Stimulated activated CD4-positive, alpha-beta T cell treated with anti-CD3 and anti-CD28 coated beads, Interleukin-15, amount 100 ng/mL, for 24 hours (primary cell): ENCODE data around the gene MALRD1.

Source experiments
- DNase-seq: peaks from one replicate; pipeline ENCODE4 v3.0.0-alpha.2; 2020

The MALRD1 gene

GRCh38 chr10:19408924-19409323 is 360.3 kb downstream of the MALRD1 start:
- no peak for DNase-seq

DNA sequence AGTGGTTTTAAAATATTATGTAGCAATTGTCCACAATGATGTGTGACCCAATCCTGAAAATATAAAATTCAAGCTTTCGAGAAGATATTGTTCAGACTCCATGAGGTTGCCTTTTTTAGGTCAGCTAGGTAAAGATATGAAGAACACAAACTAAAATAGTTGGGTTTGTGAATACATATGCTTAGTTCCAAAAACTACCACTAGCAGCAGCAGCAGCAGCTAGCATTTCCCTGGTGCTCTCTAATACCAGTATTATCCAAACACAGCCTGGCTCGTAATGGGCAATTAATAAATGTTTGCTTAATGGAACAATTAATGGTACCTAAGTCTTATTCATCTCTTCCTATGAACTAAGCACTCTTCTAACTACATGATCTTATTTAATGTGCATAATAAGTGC is 362.5 kb downstream of the MALRD1 start:
- DNase-seq = no peak

DNA sequence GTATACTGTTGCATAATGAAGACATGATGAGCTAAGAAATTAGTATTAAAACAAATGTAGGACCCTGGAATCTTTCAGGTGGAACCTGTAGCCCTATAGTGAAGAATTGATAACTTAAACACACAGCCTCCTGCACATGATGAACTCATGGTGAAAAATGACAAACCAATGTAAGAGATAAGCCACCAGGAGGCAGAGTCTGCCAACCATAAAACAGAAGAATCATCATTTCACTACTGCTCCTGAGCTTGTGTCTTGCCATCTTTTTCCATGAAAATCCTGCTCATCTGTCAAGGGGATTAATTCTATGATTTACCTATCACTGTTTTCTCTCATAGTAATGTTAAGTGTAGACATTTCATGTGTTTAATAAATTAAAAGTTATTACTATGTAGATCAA is 363.9 kb downstream of the MALRD1 start:
- no peak for DNase-seq

- no peak for DNase-seq
Measured at GRCh38 chr10:19416164-19416563, 367.6 kb downstream of the MALRD1 start.

- no peak for DNase-seq
Measured at GRCh38 chr10:19417740-19418139, 369.1 kb downstream of the MALRD1 start.

- no peak for DNase-seq
Measured at GRCh38 chr10:19421674-19422073, 373.1 kb downstream of the MALRD1 start.

DNA sequence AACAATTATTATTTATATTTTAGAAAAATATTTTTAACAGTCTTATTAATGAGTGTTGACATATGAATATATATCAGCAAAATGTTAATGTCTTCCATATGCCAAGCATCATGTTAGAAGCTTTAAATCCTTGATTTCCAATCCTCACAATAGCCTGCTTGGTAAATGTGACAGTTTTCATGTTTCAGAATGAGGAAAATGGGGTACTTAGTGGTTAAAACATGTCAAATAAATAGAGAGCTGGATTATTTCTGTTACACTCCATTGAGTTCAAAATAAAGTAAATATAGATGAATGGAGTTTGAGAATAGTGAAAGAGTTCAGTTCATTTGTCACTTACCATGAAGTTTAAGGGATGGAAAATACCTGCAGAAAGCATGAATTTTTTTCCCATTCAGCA is 377.4 kb downstream of the MALRD1 start:
- DNase-seq = no peak

DNA sequence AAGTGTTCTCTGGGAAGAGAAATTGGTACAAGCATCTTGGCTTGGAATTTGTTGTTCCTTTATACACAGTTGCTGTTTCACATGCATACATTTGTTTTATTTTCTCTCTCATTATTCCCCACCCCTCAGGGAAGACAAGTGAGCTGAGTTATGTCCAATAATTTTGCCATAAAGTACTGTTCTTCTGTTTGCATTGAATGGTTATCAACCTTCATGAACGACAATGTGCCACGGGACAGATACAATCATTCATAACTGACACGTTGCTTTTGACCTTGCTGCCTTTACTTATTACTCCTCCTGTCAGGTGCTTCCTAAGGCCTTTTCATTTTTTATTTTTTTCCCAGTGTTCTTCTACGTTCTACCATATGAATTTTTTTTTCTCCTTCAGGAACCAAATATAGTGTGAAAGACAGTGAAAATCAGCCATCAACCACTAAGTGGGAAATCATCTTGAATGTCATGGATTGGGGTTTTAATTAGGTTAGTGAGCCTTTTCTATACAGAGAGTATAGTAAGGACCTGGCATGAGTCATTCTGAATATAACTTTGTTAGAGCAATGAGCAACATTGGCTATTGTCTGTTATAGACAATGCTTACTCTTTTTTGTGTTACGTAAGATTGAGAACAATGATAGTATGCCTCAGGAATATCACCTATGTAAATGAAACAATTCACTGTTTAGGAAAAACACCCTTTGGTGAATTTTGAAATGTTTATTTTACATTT is 383.2 kb downstream of the MALRD1 start:
- DNase-seq = no peak

DNA sequence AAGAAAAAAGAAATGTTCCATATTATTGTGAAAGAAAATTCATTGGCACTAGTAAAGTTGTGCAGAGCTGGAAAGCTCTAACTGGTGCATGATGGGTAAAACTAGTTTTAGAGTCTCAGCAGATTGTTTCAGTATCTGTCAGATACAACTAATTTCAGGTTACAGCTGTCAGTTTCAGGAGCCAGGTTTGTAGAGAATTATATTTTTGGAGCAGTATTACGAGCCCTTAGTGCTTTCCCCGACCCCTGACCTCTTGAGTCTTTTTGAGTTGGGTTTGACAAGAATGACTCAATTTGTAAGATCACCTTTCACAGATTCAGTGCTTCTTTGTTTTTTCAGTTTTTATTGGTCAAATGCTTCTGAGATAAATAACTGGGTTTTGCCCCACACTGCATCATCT is 401.3 kb downstream of the MALRD1 start:
- DNase-seq = no peak

DNA sequence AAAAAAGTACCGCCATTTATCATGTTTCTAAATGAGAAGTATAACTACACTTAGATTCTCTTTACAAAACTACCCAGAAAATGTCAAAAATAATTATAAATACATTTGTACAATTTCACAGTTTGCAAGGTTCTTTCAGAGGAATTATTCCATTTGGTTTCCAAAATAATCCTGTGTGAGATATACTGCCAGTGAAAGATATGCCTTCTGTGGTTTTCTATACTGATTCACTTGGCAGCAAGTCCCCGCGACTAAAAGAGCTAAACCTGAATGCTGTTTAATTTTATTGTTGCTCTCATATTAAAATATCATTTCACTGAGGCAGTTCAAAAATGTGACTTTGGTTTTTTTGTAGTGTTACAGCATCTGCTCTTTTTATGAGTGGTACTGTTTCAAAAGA is 402.8 kb downstream of the MALRD1 start:
- DNase-seq = no peak

DNA sequence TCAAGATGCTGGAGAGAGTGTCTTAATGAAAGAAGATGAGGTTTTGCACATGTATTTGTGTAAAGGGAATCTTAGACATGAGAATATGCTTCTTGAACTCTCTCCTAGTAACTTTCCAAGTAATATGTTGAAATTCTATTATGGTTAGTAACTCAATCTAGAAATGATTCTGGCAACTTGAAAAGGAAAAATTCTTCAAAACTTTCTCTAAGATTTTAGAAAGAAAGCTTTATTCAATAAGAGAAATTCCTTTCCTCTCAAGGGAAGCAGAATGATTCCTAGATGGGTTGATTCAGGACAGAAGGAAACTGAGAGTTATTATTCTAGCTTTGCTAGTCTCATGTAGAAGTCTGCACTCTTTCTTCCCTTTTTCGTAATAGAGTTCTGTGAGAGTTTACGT is 403.3 kb downstream of the MALRD1 start:
- no peak for DNase-seq

- DNase-seq = no peak
Measured at GRCh38 chr10:19453967-19454366, 405.4 kb downstream of the MALRD1 start.

GRCh38 chr10:19461588-19461987 is 413.0 kb downstream of the MALRD1 start:
- no peak for DNase-seq

- no peak for DNase-seq
Measured at GRCh38 chr10:19466709-19467108, 418.1 kb downstream of the MALRD1 start.

- DNase-seq = no peak
Measured at GRCh38 chr10:19468413-19468812, 419.8 kb downstream of the MALRD1 start.

DNA sequence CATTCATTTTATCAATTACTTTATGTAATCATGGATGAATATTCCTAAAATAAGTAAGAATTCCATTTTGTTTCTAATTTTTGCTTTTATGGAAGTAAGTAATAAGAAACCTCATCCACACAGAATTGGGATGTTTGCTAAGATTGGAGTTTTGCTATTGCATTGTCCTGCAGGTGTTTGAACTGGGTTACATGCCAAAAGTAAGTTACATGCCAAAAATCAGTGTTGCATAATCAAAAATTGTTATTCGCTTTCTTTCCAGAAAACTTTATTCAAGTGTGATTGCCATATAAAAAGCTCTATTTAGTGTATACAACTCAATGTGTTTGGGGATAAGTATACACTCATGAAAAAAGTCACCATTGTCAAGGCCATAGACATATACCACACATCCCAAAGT is 420.9 kb downstream of the MALRD1 start:
- no peak for DNase-seq

- no peak for DNase-seq
Measured at GRCh38 chr10:19479854-19480253, 431.3 kb downstream of the MALRD1 start.

- no peak for DNase-seq
Measured at GRCh38 chr10:19480353-19480752, 431.8 kb downstream of the MALRD1 start.

- no peak for DNase-seq
Measured at GRCh38 chr10:19483421-19483820, 434.8 kb downstream of the MALRD1 start.

- DNase-seq = peak; percentile 1
Measured at GRCh38 chr10:19488592-19489280, 440.1 kb downstream of the MALRD1 start.

- no peak for DNase-seq
Measured at GRCh38 chr10:19491166-19491565, 442.6 kb downstream of the MALRD1 start.

GRCh38 chr10:19493917-19494316 is 445.3 kb downstream of the MALRD1 start:
- DNase-seq = no peak

DNA sequence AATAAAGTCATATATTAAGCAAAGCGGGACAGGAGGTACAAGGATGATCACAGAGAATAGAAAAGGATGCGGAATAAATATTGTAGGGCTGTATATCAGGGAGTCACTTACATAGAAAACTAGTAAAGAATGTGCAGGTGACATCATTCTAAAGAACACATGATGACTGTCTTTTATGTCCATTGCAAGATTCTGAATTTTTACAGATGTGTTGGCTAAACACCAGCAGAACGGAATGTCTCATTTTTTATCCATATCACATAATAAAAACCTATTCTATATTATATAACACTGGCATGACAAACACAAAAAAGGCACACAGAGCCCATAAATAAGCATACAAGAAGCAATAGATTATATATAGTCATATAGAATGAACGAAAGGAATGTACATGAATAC is 448.4 kb downstream of the MALRD1 start:
- no peak for DNase-seq

DNA sequence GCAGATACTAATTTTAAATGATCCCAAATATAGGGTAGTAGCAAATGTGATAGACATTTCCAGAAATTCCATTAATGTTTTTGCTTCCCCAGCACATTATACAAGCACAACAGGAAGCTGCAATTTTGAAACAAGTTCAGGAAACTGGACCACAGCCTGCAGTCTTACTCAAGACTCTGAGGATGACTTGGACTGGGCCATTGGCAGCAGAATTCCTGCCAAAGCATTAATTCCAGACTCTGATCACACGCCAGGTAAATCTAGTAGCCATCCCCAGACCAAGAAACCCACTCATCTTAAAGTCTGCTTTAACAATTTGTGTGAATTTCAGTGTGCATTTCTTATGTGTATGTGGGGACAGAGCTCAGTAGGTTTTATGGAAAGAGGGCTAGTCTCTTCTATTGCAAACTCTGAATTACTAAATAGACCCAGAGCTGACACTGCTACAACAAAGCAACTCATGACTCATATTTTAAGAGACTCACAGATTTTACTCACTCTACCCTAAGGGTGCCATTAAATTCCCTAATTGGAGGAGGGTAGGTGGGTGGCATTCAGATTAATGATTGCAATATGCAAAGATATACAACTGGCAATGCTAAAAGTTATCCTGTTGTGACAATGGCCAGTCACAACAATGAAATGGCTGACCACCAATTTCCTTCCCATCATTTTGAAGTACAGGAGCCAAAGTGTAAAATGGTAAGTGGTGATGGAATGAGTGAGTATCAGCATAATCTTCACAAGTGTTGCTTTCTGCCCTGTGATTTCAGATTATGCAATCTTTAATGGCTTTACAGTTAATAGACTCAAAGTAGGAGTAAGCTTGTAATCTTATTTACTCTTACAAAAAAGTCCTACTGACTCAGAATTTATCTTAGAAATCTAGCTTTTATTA is 450.0 kb downstream of the MALRD1 start:
- no peak for DNase-seq
